GM10248 (cell line): ENCODE data around the gene GAPDHS.

Experiments
- CTCF ChIA-PET: fragments of 300-600 bp; sonication (Branson Sonifier 250); formaldehyde crosslinking; extraction: SDS; loops from one replicate; lab custom pipeline; 2021; ENCODE audit warnings: antibody characterized with exemption; lab: Yijun Ruan, JAX
- POLR2A ChIA-PET: fragments of 350-650 bp; sonication (Branson Sonifier 250); formaldehyde crosslinking; extraction: SDS; loops from one replicate; lab custom pipeline; 2020; ENCODE audit warnings: antibody characterized with exemption; lab: Yijun Ruan, JAX
- DNase-seq: peaks from one replicate; pipeline ENCODE4 v3.0.0; 2012; ENCODE audit errors: extremely low spot score
- TF ChIP-seq, protein P1 (sequence below): IDR thresholded peaks from 2 replicates; pipeline ENCODE4 v1.5.1; 2012; ENCODE audit warnings: mild to moderate bottlenecking, low read depth; ENCODE audit errors: extremely low read depth, missing control alignments, control extremely low read depth

The GAPDHS gene

DNA sequence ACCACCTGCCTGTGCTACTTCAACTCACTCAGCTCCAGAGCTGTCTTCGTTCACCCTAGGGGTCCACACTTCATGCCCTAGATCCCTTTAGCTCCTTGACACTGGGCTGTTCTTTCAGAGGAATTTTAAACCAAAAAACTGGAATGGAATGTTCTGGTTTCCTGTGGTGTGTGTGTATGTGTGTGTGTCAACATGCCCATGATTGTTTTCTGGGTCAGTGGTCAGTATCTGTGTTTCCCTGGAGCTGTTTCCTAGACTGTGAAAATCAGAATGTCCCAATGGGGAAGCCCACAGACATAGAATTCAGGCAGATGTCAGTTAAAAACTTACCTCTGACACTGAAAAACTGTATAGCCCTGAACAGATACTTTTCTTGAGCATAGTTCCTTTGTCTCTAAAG, 54.1 kb downstream of the GAPDHS start:
- ChIA-PET CTCF (interaction anchor here (7.5 kb wide), 1 partner anchor 38 kb away, joined by 49 read pairs; no protein-coding TSS in a partner anchor), POLR2A (no interaction called here)
- no peak for DNase-seq
- TF ChIP-seq, protein P1, sequence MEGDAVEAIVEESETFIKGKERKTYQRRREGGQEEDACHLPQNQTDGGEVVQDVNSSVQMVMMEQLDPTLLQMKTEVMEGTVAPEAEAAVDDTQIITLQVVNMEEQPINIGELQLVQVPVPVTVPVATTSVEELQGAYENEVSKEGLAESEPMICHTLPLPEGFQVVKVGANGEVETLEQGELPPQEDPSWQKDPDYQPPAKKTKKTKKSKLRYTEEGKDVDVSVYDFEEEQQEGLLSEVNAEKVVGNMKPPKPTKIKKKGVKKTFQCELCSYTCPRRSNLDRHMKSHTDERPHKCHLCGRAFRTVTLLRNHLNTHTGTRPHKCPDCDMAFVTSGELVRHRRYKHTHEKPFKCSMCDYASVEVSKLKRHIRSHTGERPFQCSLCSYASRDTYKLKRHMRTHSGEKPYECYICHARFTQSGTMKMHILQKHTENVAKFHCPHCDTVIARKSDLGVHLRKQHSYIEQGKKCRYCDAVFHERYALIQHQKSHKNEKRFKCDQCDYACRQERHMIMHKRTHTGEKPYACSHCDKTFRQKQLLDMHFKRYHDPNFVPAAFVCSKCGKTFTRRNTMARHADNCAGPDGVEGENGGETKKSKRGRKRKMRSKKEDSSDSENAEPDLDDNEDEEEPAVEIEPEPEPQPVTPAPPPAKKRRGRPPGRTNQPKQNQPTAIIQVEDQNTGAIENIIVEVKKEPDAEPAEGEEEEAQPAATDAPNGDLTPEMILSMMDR: no peak

DNA sequence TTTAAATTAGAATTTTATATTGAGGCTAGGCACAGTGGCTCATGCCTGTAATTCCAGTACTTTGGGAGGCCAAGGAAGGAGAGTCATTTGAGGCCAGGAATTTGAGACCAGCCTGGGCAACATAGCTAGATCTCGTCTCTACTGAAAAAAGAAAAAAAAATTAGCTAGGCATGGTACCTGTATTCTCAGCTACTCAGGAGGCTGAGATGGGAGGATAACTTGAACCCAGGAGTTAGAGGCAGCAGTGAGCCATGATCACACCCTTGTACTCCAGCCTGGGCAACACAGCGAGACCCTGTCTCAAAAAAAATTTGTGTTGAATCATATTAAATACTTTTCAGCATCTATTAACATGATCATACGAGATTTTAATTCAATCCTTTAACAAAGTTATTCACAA, 57.6 kb downstream of the GAPDHS start:
- POLR2A ChIA-PET: no interaction called here
- TF ChIP-seq, protein P1: no peak
- CTCF ChIA-PET: interaction anchor here (1.5 to 7.5 kb wide), 7 partner anchors 23 to 238 kb away, joined by 4 to 49 read pairs (median 6); no protein-coding TSS in a partner anchor
- no peak for DNase-seq

DNA sequence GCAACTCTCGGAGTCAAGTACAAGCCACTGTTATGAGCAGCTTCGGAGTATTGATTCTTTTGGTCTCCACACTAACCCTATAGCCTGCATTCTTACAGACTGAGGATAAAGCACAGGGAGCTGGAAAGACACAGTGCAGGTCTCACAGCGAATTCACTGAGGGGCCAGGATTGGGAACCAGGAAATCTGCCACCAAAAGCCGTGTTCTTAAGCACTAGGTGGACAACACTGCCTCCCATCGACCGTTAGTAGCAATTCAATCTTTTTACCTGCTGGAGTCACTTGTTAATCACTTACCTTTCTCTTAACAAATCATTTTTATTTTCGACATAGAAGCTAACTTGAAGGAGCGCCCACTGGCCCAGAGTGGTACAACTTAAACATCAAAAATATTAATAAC, 59.0 kb downstream of the GAPDHS start:
- CTCF ChIA-PET: interaction anchor here (0.7 to 7.5 kb wide), 21 partner anchors 9 to 239 kb away, joined by 3 to 49 read pairs (median 4); partner anchors contain the start of gene HAUS5
- peak; percentile 66 for DNase-seq
- TF ChIP-seq, protein P1: peak; percentile 53
- POLR2A ChIA-PET: no interaction called here
